NCI-H2171 (cell line): Measurements from ENCODE around the gene SLC25A31.

Experiments used
- DNase-seq: peaks from one replicate; lab custom pipeline; 2025; lab: John Stamatoyannopoulos, UW

SLC25A31 gene

GRCh38 chr4:127730142-127730913 is at the start of gene SLC25A31:
Gene SLC25A31, plus strand, starts transcription at chr4:127730400. Its CDS starts 146 bp downstream, at chr4:127730546.
- DNase-seq, result no peak

DNA sequence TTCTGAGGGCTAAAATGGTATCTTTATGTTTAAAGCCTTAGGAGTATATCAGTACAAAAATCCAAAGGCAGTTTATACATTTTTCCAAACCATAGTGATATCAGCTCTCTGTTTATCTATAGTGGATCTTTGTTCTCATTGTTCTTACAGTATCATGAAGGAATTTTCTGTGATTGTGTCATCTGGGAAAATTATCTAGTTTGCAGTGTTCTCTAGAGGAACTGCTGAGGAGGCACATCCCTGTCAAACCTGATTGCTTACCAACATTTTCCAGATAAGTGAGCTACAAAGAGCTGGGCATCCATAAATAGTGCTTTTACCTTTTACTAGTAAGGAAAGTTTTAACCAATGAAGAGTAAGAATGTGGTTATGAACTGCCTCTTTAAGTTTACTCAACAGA is 44.9 kb upstream of the SLC25A31 start:
- no peak for DNase-seq

- DNase-seq, result no peak
Observed at GRCh38 chr4:127686658-127687057, 43.5 kb upstream of the SLC25A31 start.

- DNase-seq, result no peak
Observed at GRCh38 chr4:127687580-127687979, 42.6 kb upstream of the SLC25A31 start.

DNA sequence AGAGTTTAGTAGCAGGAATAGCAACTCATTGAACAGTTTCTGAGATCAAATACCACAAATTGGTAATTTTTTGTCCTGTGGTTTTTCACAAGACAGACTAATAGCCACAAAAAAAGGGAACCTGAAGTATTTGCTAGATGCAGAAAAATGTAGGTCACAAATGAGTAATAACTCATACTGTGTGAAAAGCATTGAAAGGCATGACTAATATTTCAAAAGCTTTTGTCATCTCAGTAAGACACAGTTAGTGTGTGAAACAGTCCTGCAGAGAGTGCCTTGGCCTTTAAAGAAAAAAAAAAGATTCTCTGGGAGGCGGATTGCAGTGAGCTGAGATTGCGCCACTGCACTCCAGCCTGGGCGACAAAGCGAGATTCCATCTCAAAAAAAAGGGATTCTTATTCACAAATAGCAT is 31.4 kb upstream of the SLC25A31 start:
- no peak for DNase-seq

DNA sequence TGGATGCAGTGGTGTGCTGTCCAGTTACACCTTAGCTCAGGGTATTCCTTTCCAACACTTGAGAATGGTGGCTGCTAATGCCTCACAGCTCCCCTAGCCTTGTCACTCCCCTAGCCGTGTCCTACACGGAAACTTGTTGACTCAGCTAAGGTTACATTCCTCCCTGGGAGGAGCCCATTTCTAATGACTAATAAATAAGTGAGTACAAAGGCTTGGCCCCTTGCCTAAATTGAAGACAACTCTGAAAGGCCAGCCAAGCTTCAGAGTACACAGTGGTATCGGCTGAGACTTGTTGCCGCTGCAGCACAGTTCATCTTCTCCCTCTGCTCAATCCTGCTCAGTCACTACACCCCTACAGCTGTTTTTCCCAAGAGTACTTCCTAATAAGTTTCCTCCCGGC is 21.2 kb upstream of the SLC25A31 start:
- no peak for DNase-seq

- no peak for DNase-seq
Observed at GRCh38 chr4:127709456-127709855, 20.7 kb upstream of the SLC25A31 start.

DNA sequence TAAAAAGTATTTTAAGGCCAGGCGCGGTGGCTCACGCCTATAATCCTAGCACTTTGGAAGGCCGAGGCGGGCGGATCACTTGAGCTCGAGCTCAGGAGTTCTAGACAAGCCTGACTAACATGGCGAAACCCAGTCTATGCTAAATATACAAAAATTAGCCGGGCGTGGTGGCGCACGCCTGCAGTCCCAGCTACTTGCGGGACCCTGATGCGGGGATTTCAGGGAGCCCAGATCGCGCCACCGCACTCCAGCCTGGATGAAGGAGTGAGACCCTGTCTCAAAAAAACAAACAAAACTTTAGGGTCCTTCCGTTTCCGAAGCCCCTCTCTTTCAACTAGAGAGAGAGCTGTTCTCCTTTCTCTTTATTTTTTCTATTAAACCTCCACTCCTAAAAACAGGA is 1.2 kb downstream of the SLC25A31 start:
- no peak for DNase-seq

DNA sequence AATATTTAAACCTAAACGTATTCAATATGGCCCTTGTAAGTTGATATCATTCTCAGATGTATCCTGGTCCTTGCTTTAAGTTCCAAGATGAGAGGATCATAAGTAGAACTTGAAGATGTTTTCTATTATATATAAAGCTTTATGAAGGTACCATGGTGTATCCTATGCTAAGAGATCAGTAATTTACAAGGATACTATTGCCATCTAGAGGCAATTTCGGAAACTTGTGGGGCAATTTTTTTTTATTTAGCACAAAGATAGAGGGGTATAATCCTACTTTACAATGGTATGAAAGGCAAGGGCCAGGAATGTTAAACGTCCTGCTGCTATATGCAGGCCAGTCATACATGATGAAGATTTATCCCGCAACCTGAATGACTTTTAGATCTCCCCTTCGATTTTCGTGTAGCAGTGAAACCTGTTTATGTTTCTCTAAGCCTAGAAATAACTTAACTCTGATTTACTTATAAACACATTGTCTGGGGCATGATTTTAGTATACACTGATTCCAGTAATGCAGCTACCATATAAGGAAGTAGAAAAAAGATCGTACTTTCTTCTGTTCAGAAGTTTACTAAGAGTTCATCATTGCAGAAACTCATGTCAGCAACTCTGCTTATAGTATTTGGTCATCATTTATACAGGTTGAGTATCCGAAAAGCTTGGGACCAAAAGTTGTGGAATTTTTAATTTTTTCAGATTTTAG is 2.6 kb downstream of the SLC25A31 start:
- peak; percentile 1 for DNase-seq

DNA sequence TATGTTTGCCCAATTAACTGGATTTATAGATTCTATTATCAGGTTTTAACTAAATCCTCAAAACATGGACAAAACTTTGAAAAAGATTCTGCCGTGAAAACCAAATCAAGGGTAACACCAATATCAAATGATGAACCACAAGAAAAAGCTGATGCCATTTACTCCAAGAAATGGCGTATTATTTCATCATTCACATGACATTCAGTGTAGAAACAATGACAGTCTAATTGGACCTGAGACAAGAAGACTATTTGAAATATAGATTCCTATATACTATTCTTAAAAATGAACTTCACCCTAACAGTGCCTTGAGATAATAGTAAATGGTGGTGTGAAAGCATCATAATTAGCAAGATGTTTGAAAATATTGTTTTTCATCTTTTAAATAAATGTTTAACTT is 4.8 kb downstream of the SLC25A31 start:
- no peak for DNase-seq

DNA sequence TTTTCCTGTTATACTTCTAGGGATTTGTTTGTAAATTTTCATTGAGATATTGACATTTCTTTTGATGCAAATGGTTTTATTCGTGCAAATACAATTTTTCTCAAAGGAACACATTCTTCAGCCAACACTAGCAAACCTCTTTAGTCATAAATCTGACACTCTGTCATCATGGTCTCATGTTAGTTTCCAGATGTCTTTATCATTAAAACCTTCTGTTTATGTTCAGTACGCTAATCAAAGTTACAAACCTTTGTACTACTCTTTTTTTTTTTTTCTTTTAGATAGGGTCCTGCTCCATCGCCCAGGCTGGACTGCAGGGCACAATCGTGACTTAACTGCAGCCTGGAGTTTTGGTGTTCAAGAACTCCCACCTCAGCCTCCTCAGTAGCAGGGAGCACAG is 7.1 kb downstream of the SLC25A31 start:
- no peak for DNase-seq

DNA sequence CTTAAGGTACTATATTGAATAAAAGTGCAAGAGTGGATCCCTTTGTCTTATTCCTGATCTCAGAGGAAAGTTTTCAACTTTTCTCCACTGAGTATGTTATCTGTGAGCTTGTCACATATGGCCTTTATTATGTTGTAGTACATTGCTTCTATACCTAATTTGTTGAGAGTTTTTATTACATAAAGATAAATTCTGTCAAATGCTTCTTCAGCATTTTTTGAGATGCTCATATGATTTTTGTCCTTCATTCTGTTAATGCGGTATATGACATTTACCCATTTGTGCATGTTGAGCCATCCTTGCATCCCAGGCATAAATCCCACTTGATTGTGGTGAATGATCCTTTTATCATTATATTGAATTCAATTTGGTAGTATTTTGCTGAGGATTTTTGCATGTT is 11.0 kb downstream of the SLC25A31 start:
- DNase-seq, result no peak

DNA sequence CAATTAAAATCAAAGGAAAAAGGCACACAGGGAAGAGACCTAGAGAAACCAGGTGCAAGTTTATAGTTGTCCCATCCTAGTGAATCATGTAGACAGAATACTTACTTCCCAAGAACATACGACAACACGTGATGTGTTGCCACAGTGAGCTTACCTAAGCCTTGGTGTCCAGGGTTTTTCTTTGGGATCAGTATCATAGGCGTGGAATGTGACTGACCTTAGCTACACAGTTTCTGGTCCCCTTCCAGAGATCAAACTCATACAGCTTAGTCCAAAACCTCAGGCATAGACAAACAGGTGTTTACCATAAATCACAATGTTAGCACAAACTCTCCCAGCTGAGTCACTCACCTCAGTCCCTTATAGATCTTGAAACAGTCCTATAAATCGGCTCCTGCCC is 17.7 kb downstream of the SLC25A31 start:
- no peak for DNase-seq

DNA sequence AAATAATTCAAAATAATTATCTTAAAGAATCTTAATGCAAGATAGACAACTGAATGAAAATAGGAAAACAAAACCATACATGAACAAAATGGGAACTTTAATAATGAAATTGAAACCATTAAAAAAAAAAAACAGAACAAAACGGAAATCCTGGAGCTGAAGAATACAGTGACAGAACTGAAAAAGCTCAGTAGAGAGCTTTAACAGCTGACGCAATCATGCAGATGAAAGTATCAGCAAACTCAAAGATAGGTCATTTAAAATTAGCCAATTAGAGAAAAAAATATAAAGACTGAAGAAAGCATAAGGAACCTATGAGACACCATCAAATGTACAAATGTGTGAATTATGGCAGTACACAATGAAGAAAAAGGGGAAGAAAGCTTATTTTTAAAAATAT is 18.8 kb downstream of the SLC25A31 start:
- DNase-seq, result no peak

DNA sequence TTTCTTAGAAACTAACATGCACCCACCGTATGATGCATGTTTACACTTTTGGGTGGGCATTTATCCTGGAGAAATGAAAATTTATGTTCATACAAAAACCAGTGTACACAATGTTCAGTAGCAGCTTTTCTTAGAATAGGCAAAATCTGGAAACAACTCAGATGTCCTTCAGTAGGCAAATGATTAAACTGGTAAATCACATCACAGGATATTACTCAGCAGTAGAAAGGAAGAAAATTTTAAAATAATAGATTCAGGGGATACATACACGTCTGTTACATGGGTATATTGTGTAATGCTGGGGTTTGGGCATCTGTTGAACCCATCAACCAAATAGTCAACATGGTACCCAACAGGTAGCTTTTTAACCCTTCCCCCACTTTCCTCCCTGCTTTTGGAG is 26.7 kb downstream of the SLC25A31 start:
- no peak for DNase-seq

DNA sequence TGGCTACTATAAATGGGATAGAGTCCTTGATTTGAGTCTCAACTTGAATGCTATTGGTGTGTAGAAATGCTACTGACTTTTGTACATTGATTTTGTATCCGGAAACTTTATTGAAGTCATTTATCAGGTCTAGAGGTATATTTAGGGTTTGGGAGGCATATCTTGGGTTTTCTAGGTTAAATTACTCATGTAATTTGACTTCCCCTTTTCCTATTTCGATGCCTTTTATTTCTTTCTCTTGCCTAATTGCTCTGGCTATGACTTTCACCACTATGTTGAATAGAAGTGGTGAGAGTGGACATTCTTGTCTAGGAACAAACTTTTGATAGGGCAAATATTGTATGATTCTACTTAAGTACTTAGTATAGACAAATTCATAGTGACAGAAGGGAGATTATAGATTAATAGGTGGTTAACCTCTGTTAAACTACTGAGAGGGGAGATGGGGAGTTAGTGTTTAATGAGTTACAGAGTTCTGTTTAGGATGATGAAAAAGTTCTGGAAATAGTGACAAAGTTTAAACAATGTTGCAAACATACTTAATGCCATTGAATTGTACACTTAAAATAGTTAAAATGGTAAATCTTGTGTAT is 29.1 kb downstream of the SLC25A31 start:
- no peak for DNase-seq

GRCh38 chr4:127759893-127760292 is 29.7 kb downstream of the SLC25A31 start:
- no peak for DNase-seq

- DNase-seq, result no peak
Observed at GRCh38 chr4:127771535-127772275, 41.5 kb downstream of the SLC25A31 start.

DNA sequence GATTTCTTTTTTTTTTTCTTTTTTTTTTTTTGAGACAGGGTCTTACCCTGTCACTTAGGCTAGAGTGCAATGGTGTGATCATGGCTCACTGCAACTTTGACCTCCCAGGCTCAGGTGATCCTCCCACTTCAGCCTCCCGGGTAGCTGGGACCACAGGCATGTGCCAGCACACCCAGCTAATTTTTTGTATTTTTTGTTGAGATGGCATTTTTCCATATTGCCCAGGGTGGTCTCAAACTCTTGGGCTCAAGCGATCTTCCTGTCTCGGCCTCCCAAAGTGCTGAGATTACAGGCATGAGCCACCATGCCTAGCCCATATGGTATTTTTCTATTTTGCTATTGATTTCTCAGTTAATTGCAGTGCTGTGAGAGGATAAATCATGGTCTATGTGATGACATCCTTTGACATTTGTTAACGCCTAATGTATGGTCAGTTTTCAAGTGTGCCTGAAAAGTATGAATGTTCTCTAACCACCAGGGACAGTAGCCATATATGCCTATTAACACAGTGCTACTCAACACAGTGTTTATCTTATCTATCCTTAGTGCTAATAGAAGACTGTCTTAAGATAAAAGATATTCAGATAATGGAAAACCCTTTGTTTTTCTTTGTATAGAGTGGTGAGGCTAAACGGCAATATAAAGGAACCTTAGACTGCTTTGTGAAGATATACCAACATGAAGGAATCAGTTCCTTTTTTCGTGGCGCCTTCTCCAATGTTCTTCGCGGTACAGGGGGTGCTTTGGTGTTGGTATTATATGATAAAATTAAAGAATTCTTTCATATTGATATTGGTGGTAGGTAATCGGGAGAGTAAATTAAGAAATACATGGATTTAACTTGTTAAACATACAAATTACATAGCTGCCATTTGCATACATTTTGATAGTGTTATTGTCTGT is 42.8 kb downstream of the SLC25A31 start:
- no peak for DNase-seq

- DNase-seq, result no peak
Observed at GRCh38 chr4:127775843-127776242, 45.6 kb downstream of the SLC25A31 start.

GRCh38 chr4:127776620-127777019 is 46.4 kb downstream of the SLC25A31 start:
- DNase-seq, result no peak
